ENCODE data around the gene SRSF3.

GRCh38 chr6:36593569-36594028, 563 bp upstream of the SRSF3 start:
- TF ChIP-seq CTCF (IDR thresholded peaks at IDR 0.05) (no peak), POLR2A (IDR thresholded peaks at IDR 0.05) (no peak)
